Mammary epithelial cell (primary cell): ENCODE measurements around the gene RHNO1.

Experiments used
- EZH2 ChIP-seq: IDR thresholded peaks from 2 replicates; pipeline ENCODE4 v1.6.1; 2012; ENCODE audit warnings: low read length, inconsistent platforms, borderline replicate concordance
- TF ChIP-seq, protein P1 (sequence below), 2 donors: IDR thresholded peaks in 1 of 2; conservative IDR thresholded peaks in 1 of 2; 2 replicates each; pipeline ENCODE4 v1.5.1; 2011 to 2012; ENCODE audit warnings: inconsistent platforms in 2 of 2, low read length in 2 of 2, mild to moderate bottlenecking in 2 of 2, control low read depth in 1 of 2, low read depth in 1 of 2; ENCODE audit not compliant: insufficient read depth in 1 of 2; ENCODE audit errors: extremely low read depth in 1 of 2

- TF ChIP-seq, protein P1, sequence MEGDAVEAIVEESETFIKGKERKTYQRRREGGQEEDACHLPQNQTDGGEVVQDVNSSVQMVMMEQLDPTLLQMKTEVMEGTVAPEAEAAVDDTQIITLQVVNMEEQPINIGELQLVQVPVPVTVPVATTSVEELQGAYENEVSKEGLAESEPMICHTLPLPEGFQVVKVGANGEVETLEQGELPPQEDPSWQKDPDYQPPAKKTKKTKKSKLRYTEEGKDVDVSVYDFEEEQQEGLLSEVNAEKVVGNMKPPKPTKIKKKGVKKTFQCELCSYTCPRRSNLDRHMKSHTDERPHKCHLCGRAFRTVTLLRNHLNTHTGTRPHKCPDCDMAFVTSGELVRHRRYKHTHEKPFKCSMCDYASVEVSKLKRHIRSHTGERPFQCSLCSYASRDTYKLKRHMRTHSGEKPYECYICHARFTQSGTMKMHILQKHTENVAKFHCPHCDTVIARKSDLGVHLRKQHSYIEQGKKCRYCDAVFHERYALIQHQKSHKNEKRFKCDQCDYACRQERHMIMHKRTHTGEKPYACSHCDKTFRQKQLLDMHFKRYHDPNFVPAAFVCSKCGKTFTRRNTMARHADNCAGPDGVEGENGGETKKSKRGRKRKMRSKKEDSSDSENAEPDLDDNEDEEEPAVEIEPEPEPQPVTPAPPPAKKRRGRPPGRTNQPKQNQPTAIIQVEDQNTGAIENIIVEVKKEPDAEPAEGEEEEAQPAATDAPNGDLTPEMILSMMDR (conservative IDR thresholded peaks at IDR 0.05 in 1 of 2, IDR thresholded peaks at IDR 0.05 in 1 of 2; ENCODE audit: extremely low read depth in 1 of 2, insufficient read depth in 1 of 2, low read depth in 1 of 2, low read length in 2 of 2), result no peak
- TF ChIP-seq EZH2, result no peak
Observed at GRCh38 chr12:2854669-2855453, 22.2 kb upstream of the RHNO1 start.
